Measurements from ENCODE around the gene SYNGR1.
"Not testable (repeated sequence)": the region's sequence is repeated elsewhere in the genome, so short reads cannot be mapped to it uniquely, and the experiment has no call there.

The SYNGR1 gene

GRCh38 chr22:39409516-39410029 is 59.8 kb downstream of the SYNGR1 start:
- no peak for DNase-seq (ENCODE audit: low read depth)

DNA sequence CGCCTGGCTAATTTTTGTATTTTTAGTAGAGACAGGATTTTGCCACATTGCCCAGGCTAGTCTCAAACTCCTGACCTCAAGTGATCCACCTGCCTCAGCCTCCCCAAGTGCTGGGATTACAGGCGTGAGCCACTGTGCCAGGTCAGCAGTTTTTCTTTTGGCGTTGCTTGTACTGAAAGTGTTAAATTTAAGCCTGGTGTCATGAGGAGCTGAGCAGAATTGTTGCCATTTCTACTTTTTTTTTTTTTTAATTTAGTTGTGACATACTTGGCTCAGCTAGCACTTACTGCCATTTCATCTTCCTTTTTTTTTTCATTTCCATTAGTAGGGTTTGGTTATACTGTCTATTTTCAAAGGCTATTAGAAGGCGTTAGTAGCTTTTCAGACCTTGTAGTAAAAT is 60.5 kb downstream of the SYNGR1 start:
- DNase-seq (ENCODE audit: low read depth): no peak

GRCh38 chr22:39411828-39412365 is 62.1 kb downstream of the SYNGR1 start:
- not testable (repeated sequence) for DNase-seq (ENCODE audit: low read depth)

- not testable (repeated sequence) for DNase-seq (ENCODE audit: low read depth)
Observed at GRCh38 chr22:39413204-39413603, 63.4 kb downstream of the SYNGR1 start.

DNA sequence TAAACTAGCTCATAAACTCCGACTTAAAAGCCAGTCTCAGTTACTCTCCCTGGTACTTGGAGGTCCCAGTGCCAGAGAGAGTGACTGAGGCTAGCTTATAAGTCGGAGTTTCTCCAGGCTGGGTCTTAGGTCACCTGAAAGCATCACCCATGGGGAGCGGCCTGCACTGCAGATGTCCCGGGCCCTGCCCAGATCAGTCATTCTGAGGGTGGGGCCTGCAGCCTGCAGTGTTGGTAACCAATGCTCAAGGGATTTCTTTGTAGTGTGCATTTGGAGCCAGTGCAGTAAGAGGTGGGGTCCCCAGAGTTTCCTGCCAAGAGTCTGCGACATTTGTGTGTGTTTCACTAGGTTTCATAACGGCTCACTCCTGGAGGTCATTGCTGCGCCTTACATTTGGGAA is 64.6 kb downstream of the SYNGR1 start:
- DNase-seq (ENCODE audit: low read depth): no peak

DNA sequence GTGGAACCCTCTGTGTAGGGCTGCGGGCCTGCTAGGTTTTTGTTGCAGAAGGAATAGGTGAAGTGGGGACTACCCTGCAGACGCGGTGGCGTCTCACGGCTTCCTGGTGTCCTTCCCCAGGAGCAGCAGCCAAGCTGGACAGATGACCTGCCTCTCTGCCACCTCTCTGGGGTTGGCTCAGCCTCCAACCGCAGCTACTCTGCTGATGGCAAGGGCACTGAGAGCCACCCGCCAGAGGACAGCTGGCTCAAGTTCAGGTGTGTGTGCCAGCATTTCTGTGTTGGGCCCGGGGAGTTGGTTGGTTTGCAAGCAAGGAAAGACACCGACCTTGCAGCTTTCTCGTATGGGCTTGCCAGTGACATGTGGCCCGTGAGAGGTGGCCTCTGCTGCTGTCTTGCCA is 65.1 kb downstream of the SYNGR1 start:
- no peak for DNase-seq (ENCODE audit: low read depth)

- DNase-seq (ENCODE audit: low read depth): no peak
Observed at GRCh38 chr22:39415506-39415905, 65.7 kb downstream of the SYNGR1 start.

DNA sequence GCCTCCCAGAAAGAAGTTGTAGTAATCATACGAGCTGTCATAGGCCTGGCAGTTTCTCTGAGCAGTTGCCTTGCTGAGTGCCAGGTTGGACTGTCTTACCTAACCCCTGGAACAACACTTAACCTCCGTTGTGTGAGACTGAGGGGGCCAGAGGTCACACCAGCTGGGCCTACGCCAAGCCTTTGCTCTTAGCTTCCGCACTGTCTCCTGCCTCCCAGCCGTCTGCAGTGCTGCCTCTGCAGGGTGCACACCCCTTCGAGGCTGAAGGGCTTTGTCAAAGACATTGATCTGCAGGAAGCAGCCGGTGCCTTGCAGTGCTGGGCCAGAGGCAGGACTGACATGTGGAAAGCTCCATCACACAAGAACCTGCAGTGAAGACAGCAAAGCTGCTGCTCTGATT is 66.5 kb downstream of the SYNGR1 start:
- no peak for DNase-seq (ENCODE audit: low read depth)

DNA sequence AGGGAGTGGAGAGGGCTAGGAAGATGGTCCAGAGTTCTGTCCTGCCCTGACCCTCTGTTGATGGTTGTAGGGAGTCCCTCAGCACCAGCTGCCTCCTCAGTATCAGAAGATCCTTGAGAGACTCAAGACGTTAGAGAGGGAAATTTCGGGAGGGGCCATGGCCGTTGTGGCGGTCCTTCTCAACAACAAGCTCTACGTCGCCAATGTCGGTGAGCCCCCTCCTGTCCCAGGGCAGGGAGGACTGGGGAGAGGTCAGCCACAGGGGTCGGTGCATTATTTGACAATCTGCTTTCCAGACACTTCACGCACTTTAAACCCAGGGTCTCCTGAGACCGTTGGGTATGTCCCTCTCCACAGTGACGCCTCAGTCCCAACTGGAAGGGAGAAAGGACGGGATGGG is 67.8 kb downstream of the SYNGR1 start:
- no peak for DNase-seq (ENCODE audit: low read depth)

- DNase-seq (ENCODE audit: low read depth): no peak
Observed at GRCh38 chr22:39418696-39419095, 68.9 kb downstream of the SYNGR1 start.

DNA sequence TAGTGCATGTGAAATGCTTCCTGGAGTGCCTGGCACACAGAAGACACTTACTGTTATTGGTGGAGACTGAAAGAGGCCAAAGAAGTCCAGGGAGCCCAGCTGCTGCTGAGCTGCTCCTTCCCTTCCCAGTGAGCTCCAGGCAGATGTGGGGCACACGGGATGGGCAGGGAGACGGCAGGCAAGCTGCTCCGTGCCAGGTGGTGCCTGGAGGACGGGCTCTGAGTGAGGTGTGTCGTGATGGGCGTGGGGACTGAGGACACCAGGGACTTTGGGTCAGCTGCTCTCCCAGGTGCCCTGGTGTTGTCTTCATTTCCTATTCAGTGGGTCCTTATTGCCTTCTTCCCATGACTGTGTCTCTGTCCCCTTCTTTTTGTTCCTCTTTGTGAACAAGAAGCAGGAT is 69.3 kb downstream of the SYNGR1 start:
- DNase-seq (ENCODE audit: low read depth): no peak

DNA sequence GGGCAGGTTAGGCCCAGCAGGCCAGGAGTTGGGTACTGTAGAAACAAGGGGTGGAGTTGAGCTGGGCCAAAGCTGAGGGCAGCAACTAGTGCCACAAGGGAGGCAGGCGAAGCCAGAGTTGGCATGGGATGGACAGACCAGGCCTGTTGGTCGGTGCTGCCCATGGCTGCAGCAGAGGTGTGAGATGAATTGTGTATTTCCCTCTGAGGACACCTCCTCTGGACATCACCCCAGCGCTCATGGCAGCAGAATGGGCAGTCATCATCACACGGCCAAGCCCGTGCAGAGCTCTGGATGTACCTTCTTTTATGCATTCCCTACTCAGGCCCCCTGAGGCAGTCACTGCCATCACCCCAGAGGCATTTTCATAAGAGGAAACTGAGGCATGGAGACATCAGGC is 70.1 kb downstream of the SYNGR1 start:
- DNase-seq (ENCODE audit: low read depth): no peak

DNA sequence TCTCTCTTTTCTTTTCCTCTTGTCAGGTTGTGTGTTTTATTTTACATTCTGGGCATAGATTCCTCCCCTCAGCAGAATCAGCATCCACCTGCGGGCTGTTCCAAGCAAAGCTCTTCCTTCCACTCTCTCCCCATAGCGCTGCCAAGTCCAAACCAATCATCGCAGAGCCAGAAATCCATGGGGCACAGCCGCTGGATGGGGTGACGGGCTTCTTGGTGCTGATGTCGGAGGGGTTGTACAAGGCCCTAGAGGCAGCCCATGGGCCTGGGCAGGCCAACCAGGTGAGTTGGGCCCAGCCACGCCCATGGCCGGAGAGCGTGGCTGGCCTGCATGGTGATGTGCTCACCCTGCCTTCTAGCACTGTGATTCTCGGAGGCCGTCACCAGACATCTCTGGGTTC is 71.9 kb downstream of the SYNGR1 start:
- no peak for DNase-seq (ENCODE audit: low read depth)

DNA sequence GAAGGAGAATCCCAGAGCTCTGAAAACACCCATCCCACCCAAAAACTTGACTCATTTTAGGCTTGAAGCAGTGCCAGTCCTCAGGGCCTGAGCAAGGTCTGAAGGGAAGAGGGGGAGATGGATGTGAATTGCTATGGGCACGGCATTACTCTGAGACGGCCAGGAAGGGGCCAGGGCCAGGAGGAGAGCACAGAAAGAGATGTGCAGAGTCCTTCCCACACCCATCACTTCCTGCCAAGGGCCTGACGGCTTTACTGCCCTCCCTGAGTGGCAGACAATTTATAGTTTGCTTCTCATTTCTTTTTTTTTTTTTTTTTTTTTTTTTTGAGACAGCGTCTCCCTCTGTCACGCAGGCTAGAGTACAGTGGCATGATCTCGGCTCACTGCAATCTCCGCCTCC is 72.3 kb downstream of the SYNGR1 start:
- no peak for DNase-seq (ENCODE audit: low read depth)

DNA sequence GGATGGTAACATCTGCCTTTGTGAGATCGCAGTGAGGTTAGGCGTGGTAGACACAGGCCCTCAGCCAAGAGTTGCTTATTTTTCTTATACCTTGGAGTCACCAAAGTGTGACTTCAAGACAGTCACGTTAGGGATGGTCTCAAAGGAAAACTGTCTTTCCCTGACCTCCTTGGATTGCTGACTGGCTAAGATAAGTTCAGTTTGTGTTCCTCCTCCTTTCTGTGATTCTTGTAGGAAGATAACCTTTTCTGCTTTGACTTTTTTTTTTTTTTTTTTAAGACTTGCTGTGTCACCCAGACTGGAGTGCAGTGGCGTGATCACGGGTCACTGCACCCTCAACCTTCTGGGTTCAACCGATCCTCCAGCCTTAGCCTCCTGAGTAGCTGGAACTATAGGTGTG is 72.9 kb downstream of the SYNGR1 start:
- DNase-seq (ENCODE audit: low read depth): no peak

GRCh38 chr22:39423976-39424375 is 74.2 kb downstream of the SYNGR1 start:
- DNase-seq (ENCODE audit: low read depth): no peak

DNA sequence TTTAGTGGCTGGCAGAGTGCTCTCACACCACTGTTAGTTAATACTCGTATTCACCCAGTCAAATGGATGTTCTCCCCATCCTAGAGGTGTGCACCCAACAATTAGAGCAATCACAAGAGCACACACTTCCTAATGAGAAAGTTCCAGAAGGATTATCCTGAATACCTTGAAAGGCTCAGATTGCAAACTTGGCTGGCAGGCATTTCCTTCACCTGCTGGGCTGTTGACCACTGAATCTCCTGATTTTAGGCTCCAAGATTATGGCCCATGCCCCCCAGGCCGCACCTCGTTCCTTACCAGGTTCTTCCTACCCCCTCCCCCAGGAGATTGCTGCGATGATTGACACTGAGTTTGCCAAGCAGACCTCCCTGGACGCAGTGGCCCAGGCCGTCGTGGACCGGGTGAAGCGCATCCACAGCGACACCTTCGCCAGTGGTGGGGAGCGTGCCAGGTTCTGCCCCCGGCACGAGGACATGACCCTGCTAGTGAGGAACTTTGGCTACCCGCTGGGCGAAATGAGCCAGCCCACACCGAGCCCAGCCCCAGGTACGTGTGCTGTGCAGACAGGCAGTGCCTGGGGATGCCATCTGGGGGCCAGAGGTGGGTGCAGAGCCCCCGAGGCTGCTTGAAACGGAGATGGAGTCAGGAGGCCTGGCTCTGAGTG is 76.7 kb downstream of the SYNGR1 start:
- no peak for DNase-seq (ENCODE audit: low read depth)

DNA sequence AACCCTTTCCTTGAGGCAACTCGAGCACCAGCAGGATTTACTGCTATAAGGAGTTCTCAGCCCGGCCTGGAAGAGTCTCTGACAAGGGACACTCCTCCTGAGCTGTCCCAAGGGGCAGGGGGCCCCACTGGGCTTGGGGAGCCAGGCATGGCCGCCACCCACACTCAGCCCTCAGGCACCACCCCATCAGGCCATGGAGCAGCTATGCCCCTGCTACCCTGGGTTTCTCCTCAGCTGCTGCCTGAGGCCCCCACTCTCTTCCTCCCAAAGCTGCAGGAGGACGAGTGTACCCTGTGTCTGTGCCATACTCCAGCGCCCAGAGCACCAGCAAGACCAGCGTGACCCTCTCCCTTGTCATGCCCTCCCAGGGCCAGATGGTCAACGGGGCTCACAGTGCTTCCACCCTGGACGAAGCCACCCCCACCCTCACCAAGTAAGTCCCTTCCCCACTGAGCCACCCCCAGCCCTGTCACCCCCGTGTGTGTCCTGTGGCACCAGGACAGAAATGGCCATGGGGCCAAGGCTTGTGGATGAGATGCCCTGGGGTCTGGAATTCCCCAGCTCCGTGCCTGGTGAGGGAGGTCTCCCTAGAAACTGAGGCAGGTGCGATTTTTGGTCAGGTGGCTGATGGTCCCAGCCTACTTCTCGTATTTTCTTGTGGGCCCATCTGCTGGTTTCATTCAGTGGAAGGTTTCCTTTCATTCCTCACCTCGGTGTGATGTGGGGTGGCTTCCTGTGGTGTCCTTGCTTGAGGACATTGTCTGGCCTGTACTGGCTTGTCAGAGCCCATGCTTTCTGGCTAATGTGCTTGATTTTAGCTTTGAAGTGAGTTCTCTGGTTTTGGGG is 78.2 kb downstream of the SYNGR1 start:
- no peak for DNase-seq (ENCODE audit: low read depth)

GRCh38 chr22:39428597-39429071 is 78.8 kb downstream of the SYNGR1 start:
- no peak for DNase-seq (ENCODE audit: low read depth)

DNA sequence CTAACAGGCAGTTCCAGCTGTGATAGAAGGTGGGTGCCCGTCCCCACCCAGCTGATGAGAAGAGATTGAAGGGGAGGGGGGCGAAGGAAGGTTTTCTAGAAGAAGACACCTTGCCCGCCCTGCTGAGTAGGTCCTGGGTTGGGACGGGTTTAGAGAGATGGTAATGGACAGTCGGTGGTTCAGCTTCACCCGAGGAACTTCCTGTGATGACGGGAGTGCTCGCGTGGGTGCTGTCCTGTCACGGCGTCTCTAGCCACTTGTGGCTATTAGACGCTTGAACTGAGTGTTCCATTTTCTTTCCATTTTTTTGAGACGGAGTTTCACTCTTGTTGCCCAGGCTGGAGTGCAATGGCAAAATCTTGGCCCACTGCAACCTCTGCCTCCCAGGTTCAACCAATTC is 79.4 kb downstream of the SYNGR1 start:
- no peak for DNase-seq (ENCODE audit: low read depth)

DNA sequence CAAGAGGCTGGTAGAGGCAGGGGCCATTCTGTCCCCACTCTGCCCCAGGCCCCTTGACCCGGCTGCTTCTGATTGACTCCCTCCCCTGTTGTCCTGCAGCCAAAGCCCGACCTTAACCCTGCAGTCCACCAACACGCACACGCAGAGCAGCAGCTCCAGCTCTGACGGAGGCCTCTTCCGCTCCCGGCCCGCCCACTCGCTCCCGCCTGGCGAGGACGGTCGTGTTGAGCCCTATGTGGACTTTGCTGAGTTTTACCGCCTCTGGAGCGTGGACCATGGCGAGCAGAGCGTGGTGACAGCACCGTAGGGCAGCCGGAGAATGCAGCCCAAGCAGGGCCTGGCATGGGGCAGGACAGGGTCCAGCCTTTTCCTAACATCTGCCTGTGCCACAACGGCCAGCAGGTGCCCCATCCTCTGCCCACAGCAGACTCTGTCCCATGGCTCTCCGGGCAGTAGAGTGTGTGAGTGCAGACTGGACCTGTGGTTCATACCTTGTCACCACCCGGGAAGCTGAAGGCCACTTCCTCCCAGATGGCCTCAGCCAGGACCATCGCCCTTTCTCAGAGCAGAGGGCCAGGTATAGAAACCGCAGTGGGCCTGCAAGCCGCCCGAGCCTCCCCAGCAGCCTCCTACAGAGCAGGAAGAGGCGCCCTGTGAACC is 80.3 kb downstream of the SYNGR1 start:
- DNase-seq (ENCODE audit: low read depth): no peak

DNA sequence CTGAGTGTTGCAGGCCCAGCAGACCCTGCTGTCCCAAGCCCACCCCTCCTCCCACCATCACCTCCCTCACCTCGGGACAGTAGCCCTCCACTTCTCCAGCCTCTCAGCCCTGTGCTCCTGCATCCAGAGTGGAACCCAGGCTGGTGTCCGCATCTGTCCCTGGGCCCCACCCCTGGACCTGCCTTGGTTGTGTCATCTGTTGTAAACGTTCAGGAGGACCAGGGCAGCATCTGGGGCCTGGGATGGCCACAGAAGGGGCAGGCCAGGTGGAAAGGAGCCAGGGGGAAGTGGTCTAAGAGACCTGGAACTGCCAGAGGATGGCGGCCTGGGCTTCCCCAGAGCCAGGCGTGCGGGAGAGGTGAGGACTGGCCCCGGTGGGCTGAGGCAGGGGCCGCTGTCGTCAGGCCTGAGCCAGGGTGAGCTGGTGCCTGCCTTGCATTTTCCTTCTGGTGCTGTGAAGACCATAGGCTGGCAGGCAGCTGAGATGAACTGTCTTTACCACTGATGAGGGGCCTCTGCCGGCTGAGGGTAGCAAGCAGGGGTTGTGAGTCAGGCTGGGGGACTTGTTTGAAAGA is 80.9 kb downstream of the SYNGR1 start:
- no peak for DNase-seq (ENCODE audit: low read depth)

Data from stimulated activated CD8-positive, alpha-beta memory T cell treated with anti-CD3 and anti-CD28 coated beads, Interleukin-4, amount 100 ng/mL, for 24 hours (primary cell).